ENCODE data around the gene SLCO3A1. TPM values are rescaled to one million over a fixed set of nuclear protein-coding genes. Genes with fewer than 3 reads are reported as not detected.

Gene SLCO3A1
- total RNA-seq, 1 donor from 2014 or later, result 65.8 TPM

DNA sequence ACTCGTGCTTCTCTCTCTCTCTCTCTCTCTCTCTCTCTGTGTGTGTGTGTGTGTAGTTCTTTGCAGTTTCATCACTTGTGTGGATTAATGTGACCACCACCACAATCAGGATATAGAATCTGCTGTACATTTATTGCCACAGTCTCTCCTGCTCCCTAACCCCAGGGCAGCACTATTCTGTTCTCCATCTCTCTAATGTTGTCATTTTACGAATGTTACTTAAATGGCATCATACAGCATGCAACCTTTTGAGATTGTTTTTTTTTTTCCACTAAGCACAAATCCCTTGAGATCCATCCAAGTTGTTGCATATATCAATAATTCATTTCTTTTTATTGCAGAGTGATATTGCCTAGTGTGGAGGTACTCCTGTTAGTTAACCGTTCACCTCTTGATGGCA is 26.9 kb downstream of the SLCO3A1 start:
- Histone ChIP-seq H3K27ac (no peak overlapping the region), H3K27me3 (no peaks in the 10 kb centered on the region), H3K4me1 (no peaks in the 10 kb centered on the region), H3K4me3 (no peak overlapping the region), H3K36me3 (no peaks in the 10 kb centered on the region), H3K9me3 (no peaks in the 10 kb centered on the region)
- TF ChIP-seq, protein P1, sequence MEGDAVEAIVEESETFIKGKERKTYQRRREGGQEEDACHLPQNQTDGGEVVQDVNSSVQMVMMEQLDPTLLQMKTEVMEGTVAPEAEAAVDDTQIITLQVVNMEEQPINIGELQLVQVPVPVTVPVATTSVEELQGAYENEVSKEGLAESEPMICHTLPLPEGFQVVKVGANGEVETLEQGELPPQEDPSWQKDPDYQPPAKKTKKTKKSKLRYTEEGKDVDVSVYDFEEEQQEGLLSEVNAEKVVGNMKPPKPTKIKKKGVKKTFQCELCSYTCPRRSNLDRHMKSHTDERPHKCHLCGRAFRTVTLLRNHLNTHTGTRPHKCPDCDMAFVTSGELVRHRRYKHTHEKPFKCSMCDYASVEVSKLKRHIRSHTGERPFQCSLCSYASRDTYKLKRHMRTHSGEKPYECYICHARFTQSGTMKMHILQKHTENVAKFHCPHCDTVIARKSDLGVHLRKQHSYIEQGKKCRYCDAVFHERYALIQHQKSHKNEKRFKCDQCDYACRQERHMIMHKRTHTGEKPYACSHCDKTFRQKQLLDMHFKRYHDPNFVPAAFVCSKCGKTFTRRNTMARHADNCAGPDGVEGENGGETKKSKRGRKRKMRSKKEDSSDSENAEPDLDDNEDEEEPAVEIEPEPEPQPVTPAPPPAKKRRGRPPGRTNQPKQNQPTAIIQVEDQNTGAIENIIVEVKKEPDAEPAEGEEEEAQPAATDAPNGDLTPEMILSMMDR (IDR thresholded peaks at IDR 0.05), result no peak
- TF ChIP-seq POLR2AphosphoS5 (IDR thresholded peaks at IDR 0.05; ENCODE audit: insufficient read depth in 1 of 2, low read depth in 1 of 2), result no peak
- TF ChIP-seq POLR2A (IDR thresholded peaks at IDR 0.05), result no peak
- intact Hi-C loops (cut with DNase I), result no loop called here
- DNase-seq (ENCODE audit: extremely low spot score in 2 of 2), result peak in 1 of 2 donors; percentile 18

DNA sequence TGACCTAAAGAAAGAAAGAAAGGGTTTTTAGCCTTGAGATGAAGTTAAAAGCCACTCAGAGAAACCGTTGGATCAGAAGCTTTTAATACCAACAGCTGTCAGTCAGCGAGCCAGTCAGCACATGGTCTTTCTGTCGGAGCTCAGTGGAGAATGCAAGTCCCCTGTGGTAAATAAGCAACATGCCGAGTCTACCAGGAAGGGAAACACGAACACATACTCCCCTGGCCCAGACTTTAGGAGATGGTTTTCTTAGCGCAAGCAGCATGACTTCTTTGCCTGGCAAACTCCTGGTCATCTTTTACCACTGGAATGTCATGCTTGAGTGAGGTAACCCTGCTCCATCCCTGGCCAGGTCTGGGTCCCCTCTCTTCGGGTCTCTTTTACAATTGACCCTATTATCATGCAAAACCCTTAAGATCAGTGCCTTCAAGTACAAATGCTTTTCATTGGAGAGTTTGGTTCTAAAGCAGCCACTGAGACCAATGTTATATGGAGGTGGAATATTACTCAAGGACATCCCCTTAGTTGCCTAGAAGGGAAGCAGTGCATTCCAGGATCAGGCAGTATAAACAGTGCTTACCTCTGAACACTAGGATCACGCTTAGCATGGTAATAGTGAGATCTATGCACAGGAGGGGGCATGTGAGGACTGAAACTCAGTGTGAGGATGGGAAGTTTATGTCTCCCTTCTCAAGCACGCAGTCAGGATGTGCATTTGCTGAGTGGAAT is 28.2 kb downstream of the SLCO3A1 start:
- intact Hi-C loops (cut with DNase I), result no loop called here
- TF ChIP-seq POLR2AphosphoS5 (IDR thresholded peaks at IDR 0.05; ENCODE audit: insufficient read depth in 1 of 2, low read depth in 1 of 2), result no peak
- no peak for TF ChIP-seq POLR2A (IDR thresholded peaks at IDR 0.05)
- TF ChIP-seq, protein P1 (IDR thresholded peaks at IDR 0.05), result no peak
- Histone ChIP-seq H3K36me3 (no peaks in the 10 kb centered on the region), H3K4me1 (no peaks in the 10 kb centered on the region), H3K27ac (no peak overlapping the region), H3K27me3 (no peaks in the 10 kb centered on the region), H3K4me3 (no peak overlapping the region), H3K9me3 (no peaks in the 10 kb centered on the region)
- no peak for DNase-seq (ENCODE audit: extremely low spot score in 2 of 2)

GRCh38 chr15:91882858-91883586 is 29.5 kb downstream of the SLCO3A1 start:
- DNase-seq (ENCODE audit: extremely low spot score in 2 of 2), result peak in 1 of 2 donors; percentile 29
- H3K36me3 ChIP-seq, result no peaks in the 10 kb centered on the region
- no peak overlapping the region for H3K27ac ChIP-seq
- no peaks in the 10 kb centered on the region for H3K9me3 ChIP-seq
- no peak overlapping the region for H3K4me3 ChIP-seq
- no peaks in the 10 kb centered on the region for H3K27me3 ChIP-seq
- peaks cover 11% of the 10 kb centered on the region for H3K4me1 ChIP-seq
- TF ChIP-seq POLR2A (IDR thresholded peaks at IDR 0.05) (no peak), POLR2AphosphoS5 (IDR thresholded peaks at IDR 0.05; ENCODE audit: insufficient read depth in 1 of 2, low read depth in 1 of 2) (no peak)
- TF ChIP-seq, protein P1 (IDR thresholded peaks at IDR 0.05), result no peak
- intact Hi-C loops (cut with DNase I), result no loop called here

DNA sequence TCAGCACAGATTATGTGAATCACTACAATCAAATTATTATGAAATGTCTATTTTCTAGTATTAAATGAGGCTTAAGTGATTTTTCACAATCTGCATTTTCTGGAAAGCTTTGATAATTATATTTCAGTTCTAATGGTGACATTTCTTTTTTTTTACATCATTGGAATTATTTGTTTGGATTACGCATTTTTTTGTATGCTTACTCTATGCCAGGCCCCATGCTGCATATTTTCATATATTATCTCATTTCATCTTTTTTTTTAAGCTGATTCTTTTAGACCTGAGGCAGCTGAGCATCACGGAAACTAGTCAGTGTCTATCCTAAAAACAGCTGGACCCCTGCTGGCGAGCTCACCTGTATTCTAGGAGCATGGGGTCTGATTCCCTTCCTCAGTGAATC is 31.1 kb downstream of the SLCO3A1 start:
- no peaks in the 10 kb centered on the region for H3K36me3 ChIP-seq
- intact Hi-C loops (cut with DNase I), result no loop called here
- no peak for DNase-seq (ENCODE audit: extremely low spot score in 2 of 2)
- no peak overlapping the region for H3K4me3 ChIP-seq
- H3K27ac ChIP-seq, result no peak overlapping the region
- H3K27me3 ChIP-seq, result no peaks in the 10 kb centered on the region
- peaks cover 21% of the 10 kb centered on the region for H3K4me1 ChIP-seq
- no peaks in the 10 kb centered on the region for H3K9me3 ChIP-seq
- TF ChIP-seq POLR2A (IDR thresholded peaks at IDR 0.05) (no peak), POLR2AphosphoS5 (IDR thresholded peaks at IDR 0.05; ENCODE audit: insufficient read depth in 1 of 2, low read depth in 1 of 2) (no peak)
- TF ChIP-seq, protein P1 (IDR thresholded peaks at IDR 0.05), result no peak

DNA sequence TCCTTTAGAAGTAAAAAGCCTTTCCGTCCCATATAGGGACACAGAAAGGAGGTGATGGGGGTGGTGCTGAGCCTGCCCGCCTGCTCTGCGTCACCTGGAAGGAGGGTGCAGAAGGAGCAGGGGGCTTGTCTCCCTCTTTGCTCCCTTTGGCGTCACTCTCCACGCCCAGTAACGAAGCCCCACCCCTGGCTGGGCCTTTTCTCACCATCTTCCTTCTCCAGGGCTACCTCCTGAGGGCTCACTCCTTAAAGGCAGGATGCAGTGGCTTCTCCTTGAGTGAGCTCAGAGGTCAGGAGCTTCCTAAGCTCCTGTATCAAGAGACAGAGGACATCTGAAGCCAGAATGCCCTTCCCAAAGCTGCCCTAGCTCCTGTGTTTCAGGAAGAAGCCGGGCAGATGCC is 31.5 kb downstream of the SLCO3A1 start:
- H3K9me3 ChIP-seq, result no peaks in the 10 kb centered on the region
- peaks cover 26% of the 10 kb centered on the region for H3K4me1 ChIP-seq
- no peak overlapping the region for H3K27ac ChIP-seq
- peak in 1 of 2 donors; percentile 65 for DNase-seq (ENCODE audit: extremely low spot score in 2 of 2)
- H3K36me3 ChIP-seq, result no peaks in the 10 kb centered on the region
- no peak overlapping the region for H3K4me3 ChIP-seq
- TF ChIP-seq, protein P1 (IDR thresholded peaks at IDR 0.05), result no peak
- TF ChIP-seq POLR2A (IDR thresholded peaks at IDR 0.05) (no peak), POLR2AphosphoS5 (IDR thresholded peaks at IDR 0.05; ENCODE audit: insufficient read depth in 1 of 2, low read depth in 1 of 2) (no peak)
- intact Hi-C loops (cut with DNase I), result no loop called here
- H3K27me3 ChIP-seq, result no peaks in the 10 kb centered on the region
